ENCODE results near the gene ISCA2.

DNA sequence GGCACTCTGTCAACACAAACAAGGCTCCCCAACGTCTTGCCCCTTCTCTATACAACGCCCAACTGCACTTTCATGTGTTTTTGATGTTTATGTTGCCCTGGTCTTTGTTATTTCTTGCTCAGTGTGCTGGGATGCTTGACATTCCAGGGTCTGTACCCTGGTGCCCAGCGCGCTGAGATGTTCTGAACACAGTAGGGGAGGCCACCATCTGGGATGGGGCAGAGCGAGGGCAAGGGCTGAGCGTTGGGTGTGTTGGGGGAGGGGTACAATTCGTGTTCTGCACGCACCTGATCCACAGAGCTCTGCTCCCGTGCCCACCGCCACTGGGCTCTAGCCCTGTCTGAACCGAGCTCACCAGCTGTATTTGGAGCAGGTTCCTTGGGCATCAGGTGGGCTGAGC lies 52.9 kb downstream of the ISCA2 start:
- TF ChIP-seq, protein P1, sequence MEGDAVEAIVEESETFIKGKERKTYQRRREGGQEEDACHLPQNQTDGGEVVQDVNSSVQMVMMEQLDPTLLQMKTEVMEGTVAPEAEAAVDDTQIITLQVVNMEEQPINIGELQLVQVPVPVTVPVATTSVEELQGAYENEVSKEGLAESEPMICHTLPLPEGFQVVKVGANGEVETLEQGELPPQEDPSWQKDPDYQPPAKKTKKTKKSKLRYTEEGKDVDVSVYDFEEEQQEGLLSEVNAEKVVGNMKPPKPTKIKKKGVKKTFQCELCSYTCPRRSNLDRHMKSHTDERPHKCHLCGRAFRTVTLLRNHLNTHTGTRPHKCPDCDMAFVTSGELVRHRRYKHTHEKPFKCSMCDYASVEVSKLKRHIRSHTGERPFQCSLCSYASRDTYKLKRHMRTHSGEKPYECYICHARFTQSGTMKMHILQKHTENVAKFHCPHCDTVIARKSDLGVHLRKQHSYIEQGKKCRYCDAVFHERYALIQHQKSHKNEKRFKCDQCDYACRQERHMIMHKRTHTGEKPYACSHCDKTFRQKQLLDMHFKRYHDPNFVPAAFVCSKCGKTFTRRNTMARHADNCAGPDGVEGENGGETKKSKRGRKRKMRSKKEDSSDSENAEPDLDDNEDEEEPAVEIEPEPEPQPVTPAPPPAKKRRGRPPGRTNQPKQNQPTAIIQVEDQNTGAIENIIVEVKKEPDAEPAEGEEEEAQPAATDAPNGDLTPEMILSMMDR (IDR thresholded peaks at IDR 0.05) = no peak
- TF ChIP-seq EZH2 (IDR thresholded peaks at IDR 0.05; ENCODE audit: borderline replicate concordance, insufficient read depth, low read depth, low read length, poor library complexity, severe bottlenecking) = no peak
